Body of pancreas (tissue), 4 donors: ENCODE measurements around the gene ACTR5. TPM values are rescaled to one million over a fixed set of nuclear protein-coding genes. Genes with fewer than 3 reads are reported as not detected.

Source experiments
- ATAC-seq: fragments of 150-250 bp; one replicate; pipeline ENCODE4 v1.9.1; 2016
- DNase-seq, 4 donors: peaks; one replicate each; pipeline ENCODE4 v3.0.0-alpha.2; 2019
- H3K27ac ChIP-seq, 4 donors: fragments of 200-600 bp; sonication (generic); 1 replicate in 3 of 4; 2 replicates in 1 of 4; pipeline versions ENCODE4 v1.5.1 to v1.6.1; 2016 to 2019; ENCODE audit warnings: mild to moderate bottlenecking in 1 of 4, mixed read lengths in 1 of 4, moderate library complexity in 1 of 4
- H3K27me3 ChIP-seq, 2 donors: fragments of 200-600 bp; sonication (generic); one replicate each; pipeline ENCODE4 v1.6.0; 2016; ENCODE audit warnings: mild to moderate bottlenecking in 1 of 2
- H3K36me3 ChIP-seq, 2 donors: fragments of 200-600 bp; sonication (generic); replicated peaks in 1 of 2; 2 replicates each; pipeline ENCODE4 v1.5.1; 2016; ENCODE audit warnings: low read depth in 2 of 2; ENCODE audit not compliant: insufficient read depth in 1 of 2
- H3K4me1 ChIP-seq: fragments of 200-600 bp; sonication (generic); one replicate; pipeline ENCODE4 v1.6.0; 2016
- H3K4me3 ChIP-seq, 2 donors: fragments of 200-600 bp; sonication (generic); 1 replicate in 1 of 2; 2 replicates in 1 of 2; pipeline ENCODE4 v1.5.1; 2016 to 2019
- H3K9me3 ChIP-seq, 3 donors: fragments of 200-600 bp; sonication (generic); 1 replicate in 2 of 3; 2 replicates in 1 of 3; pipeline ENCODE4 v1.5.1; 2016
- CTCF ChIP-seq, 7 experiments: fragments of 450-650 bp in 4 of 7; fragments of 200-600 bp in 3 of 7; sonication (generic) in 3 of 7; IDR thresholded peaks; one replicate each; pipeline ENCODE4 v1.5.1; 2016 to 2019; ENCODE audit warnings: antibody characterized with exemption in 7 of 7
- POLR2A ChIP-seq, 3 donors: fragments of 450-650 bp; IDR thresholded peaks; one replicate each; pipeline ENCODE4 v1.6.1; 2016; ENCODE audit warnings: antibody characterized with exemption in 3 of 3, mild to moderate bottlenecking in 2 of 3
- WGBS, 2 donors: methylation state at CpG; one replicate each; pipeline ENCODE4 v1.1.5; 2017; 5-methylcytosine and 5-hydroxymethylcytosine counted together
- intact Hi-C: fragments of 100-400 bp; cut with DNase I; formaldehyde crosslinking; loops from one replicate; pipeline ENCODE4 v1.15.1; 2023
- total RNA-seq, 2 donors: library from RNA; depleted of rRNA; stranded (reverse); fragments of >200 nt; gene quantifications; one replicate each; pipeline ENCODE4 v1.1.0, GENCODE V29; 2016

The ACTR5 gene
- total RNA-seq, 2 donors from 2014 or later, result 4.9 to 7.9 TPM

DNA sequence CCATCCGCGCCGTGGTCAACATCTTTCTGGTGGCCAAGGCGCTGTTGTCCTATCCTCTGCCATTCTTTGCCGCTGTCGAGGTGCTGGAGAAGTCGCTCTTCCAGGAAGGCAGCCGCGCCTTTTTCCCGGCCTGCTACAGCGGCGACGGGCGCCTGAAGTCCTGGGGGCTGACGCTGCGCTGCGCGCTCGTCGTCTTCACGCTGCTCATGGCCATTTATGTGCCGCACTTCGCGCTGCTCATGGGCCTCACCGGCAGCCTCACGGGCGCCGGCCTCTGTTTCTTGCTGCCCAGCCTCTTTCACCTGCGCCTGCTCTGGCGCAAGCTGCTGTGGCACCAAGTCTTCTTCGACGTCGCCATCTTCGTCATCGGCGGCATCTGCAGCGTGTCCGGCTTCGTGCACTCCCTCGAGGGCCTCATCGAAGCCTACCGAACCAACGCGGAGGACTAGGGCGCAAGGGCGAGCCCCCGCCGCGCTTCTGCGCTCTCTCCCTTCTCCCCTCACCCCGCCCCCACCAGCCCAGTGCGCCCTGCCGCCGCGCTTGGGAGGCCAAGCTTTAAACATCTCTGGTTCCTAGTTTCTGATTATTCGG lies 20.0 kb upstream of the ACTR5 start:
- Histone ChIP-seq H3K4me1 (peaks cover 30% of the 10 kb centered on the region), H3K27ac (no peak overlapping the region), H3K9me3 (no peaks in the 10 kb centered on the region), H3K36me3 (no peaks in the 10 kb centered on the region), H3K27me3 (peaks cover 0 to 76% of the 10 kb centered on the region in 2 donors), H3K4me3 (no peak overlapping the region)
- DNase-seq (no peak), ATAC-seq (no peak)
- intact Hi-C loops, result no loop called here
- 3 to 6% methylated on average over 9 to 56 of the region's 56 CpGs for WGBS, 2 donors
- TF ChIP-seq CTCF (IDR thresholded peaks at IDR 0.05) (no peak), POLR2A (IDR thresholded peaks at IDR 0.05) (no peak)

DNA sequence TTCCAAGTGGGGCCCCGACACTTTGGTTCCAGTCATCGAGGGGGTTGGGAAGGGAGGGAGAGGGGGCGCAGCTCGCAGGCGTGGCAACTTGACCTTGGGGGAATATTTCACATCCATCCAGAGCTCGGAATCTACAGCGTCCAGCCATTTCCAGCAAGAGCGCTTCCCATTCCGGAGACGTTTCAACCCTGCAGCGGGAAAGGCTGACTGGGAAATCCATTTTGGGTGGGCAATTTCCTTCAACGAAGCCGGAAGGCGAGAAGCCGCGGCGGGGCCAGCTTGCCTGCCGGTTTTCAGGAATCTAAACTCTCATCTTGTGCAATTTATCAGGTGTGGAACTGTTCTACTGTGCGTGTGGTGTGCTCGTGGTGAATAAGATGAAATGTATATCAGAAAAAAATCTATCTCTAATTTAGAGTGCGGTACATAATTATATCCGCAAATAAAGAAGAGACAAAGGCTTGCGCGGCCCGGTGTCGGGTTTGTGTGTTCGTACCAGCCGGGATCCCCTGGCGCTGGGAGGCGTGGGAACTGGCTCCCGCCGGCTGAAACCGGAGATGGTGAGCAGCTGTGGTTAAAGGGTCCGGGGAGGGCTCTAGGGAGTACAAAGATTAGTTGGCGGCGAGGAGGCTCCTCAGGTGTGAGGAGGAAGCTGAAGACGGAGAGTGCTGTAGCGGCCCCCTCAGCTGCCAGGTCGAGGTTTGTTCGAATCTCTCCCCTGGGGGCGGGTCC lies 19.2 kb upstream of the ACTR5 start:
- no peak for ATAC-seq
- H3K27me3 ChIP-seq, result peaks cover 0 to 72% of the 10 kb centered on the region in 2 donors
- DNase-seq, result no peak
- TF ChIP-seq POLR2A (IDR thresholded peaks at IDR 0.05), result no peak
- TF ChIP-seq CTCF (IDR thresholded peaks at IDR 0.05), result no peak
- H3K36me3 ChIP-seq, result no peaks in the 10 kb centered on the region
- peaks cover 23% of the 10 kb centered on the region for H3K4me1 ChIP-seq
- 2 to 3% methylated on average over 39 to 41 of the region's 41 CpGs for WGBS, 2 donors
- intact Hi-C loops, result no loop called here
- H3K27ac ChIP-seq, result no peak overlapping the region
- H3K4me3 ChIP-seq, result no peak overlapping the region
- no peaks in the 10 kb centered on the region for H3K9me3 ChIP-seq

DNA sequence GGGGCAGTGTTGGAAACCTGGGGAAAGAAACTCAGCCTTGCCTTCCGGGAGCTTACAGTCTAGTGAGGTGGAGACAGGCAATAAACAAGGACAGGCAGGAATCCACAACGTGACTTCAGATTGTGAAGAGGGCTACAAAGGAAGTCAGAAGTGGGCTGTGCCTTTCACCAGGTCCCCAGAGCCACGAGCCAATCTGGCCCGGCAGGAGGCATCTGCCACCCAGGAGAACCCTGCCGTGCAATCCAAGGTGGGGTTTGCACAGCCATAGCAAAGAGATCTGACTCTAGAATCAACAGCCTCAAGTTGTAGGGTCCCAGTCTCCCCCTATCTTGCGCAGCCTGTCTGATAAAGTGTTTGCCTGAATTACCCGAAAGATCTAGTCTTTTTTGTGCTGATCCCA lies 18.5 kb upstream of the ACTR5 start:
- no peaks in the 10 kb centered on the region for H3K9me3 ChIP-seq
- peaks cover 16% of the 10 kb centered on the region for H3K4me1 ChIP-seq
- peaks cover 0 to 67% of the 10 kb centered on the region in 2 donors for H3K27me3 ChIP-seq
- intact Hi-C loops, result no loop called here
- ATAC-seq, result no peak
- DNase-seq, result no peak
- H3K4me3 ChIP-seq, result no peak overlapping the region
- no peaks in the 10 kb centered on the region for H3K36me3 ChIP-seq
- H3K27ac ChIP-seq, result no peak overlapping the region
- TF ChIP-seq CTCF (IDR thresholded peaks at IDR 0.05) (no peak), POLR2A (IDR thresholded peaks at IDR 0.05) (no peak)
- 6 to 20% methylated on average over 4 to 7 of the region's 7 CpGs for WGBS, 2 donors

DNA sequence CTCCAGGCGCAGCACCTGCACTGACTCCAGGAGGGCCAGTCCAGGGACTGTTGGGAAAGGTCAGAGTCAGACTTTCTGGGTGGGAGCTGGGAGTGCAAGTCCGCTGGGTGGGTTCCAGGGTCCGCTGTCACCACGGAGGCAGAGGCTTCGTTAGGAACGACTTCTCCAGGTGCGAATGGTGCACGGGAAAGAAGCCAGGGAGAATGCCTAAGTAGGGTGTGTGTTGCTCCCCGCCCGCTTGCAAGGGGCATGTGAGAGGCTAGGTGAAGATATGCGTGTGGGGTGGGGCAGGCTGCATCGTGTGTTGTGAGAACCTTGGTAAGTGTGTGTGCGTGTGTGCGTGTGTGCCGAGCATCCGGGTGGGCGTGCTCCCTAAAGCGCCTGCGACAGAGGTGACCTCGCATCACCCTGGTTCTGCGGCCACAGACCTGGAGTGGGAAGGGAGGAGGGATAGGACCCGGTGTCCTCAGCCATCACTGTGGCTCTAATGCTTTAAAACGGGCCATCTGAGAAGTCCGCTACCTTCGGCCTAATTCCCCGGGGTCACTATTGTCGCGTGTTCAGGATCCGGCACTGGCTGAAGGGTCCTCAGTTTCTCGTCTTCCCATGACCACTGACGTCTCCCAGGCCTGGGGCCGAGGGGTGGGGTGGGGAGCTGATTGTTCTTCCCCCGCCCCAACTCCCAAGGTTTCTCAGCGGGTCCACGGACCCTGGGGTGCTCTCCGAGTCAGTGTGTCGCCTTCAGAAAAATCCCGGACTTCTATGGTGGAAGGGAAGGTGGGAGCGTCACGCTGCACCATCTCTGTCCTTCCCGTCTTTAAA lies 17.9 kb upstream of the ACTR5 start:
- Histone ChIP-seq H3K9me3 (no peaks in the 10 kb centered on the region), H3K27me3 (peaks cover 0 to 62% of the 10 kb centered on the region in 2 donors), H3K4me1 (peaks cover 15% of the 10 kb centered on the region), H3K27ac (no peak overlapping the region), H3K36me3 (no peaks in the 10 kb centered on the region), H3K4me3 (no peak overlapping the region)
- intact Hi-C loops, result no loop called here
- ATAC-seq (no peak), DNase-seq (no peak)
- WGBS, 2 donors, result 3 to 4% methylated on average over 6 to 41 of the region's 41 CpGs
- no peak for TF ChIP-seq CTCF (IDR thresholded peaks at IDR 0.05)
- TF ChIP-seq POLR2A (IDR thresholded peaks at IDR 0.05), result no peak
